Mucosa of stomach (tissue), 1 donor: ENCODE results near the gene ADD2.

Experiments used
- H3K27me3 ChIP-seq: one replicate; pipeline ENCODE4 v1.7.0; 2013; ENCODE audit warnings: mild to moderate bottlenecking, low read length; ENCODE audit not compliant: control insufficient read depth, insufficient read depth
- H3K36me3 ChIP-seq: one replicate; pipeline ENCODE4 v1.7.0; 2013; ENCODE audit warnings: low read length; ENCODE audit not compliant: control insufficient read depth, insufficient read depth
- H3K4me1 ChIP-seq: one replicate; pipeline ENCODE4 v1.7.0; 2013; ENCODE audit warnings: mild to moderate bottlenecking, low read length; ENCODE audit not compliant: control insufficient read depth, insufficient read depth
- H3K4me3 ChIP-seq: one replicate; pipeline ENCODE4 v1.7.0; 2013; ENCODE audit warnings: low read length
- H3K9ac ChIP-seq: one replicate; pipeline ENCODE4 v1.7.0; 2013; ENCODE audit warnings: mild to moderate bottlenecking, low read length, moderate library complexity
- H3K9me3 ChIP-seq: one replicate; pipeline ENCODE4 v1.7.0; 2013; ENCODE audit warnings: mild to moderate bottlenecking, low read length, moderate library complexity; ENCODE audit not compliant: control insufficient read depth
- donor health status: Pancreatic carcinoma.

The ADD2 gene

GRCh38 chr2:70684846-70685622 lies 83.0 kb downstream of the ADD2 start:
- Histone ChIP-seq H3K36me3 (no peaks in the 10 kb centered on the region), H3K4me3 (no peak overlapping the region), H3K27me3 (peaks cover 4% of the 10 kb centered on the region), H3K9ac (no peak overlapping the region), H3K4me1 (no peaks in the 10 kb centered on the region), H3K9me3 (no peaks in the 10 kb centered on the region)

GRCh38 chr2:70683455-70683854 lies 84.5 kb downstream of the ADD2 start:
- H3K9me3 ChIP-seq = no peaks in the 10 kb centered on the region
- H3K27me3 ChIP-seq = peaks cover 4% of the 10 kb centered on the region
- H3K9ac ChIP-seq = no peak overlapping the region
- H3K4me3 ChIP-seq = no peak overlapping the region
- H3K4me1 ChIP-seq = no peaks in the 10 kb centered on the region
- H3K36me3 ChIP-seq = no peaks in the 10 kb centered on the region

DNA sequence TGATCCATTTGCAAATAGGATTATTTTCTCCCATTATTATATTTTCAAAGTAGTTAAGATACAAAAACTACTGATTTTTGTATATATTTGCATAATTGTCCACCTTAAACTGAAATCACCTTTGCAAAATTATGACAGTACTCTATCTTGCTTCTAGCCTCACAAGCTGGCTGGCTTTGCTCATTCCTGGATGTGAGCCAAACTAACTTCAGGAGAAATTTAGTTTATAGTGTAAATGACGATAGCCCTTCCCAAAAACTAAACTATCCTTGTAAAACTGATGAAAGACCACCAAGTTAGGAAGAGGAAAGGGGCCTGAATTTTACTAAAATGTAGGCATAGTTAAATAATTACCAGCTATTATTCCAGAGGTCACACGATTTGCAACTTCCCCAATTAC lies 87.3 kb downstream of the ADD2 start:
- Histone ChIP-seq H3K27me3 (no peaks in the 10 kb centered on the region), H3K4me3 (no peak overlapping the region), H3K9ac (no peak overlapping the region), H3K4me1 (no peaks in the 10 kb centered on the region), H3K36me3 (no peaks in the 10 kb centered on the region), H3K9me3 (no peaks in the 10 kb centered on the region)

- no peak overlapping the region for H3K4me3 ChIP-seq
- H3K9me3 ChIP-seq = no peaks in the 10 kb centered on the region
- H3K27me3 ChIP-seq = no peaks in the 10 kb centered on the region
- no peak overlapping the region for H3K9ac ChIP-seq
- no peaks in the 10 kb centered on the region for H3K4me1 ChIP-seq
- no peaks in the 10 kb centered on the region for H3K36me3 ChIP-seq
Observed at GRCh38 chr2:70679259-70679658, 88.7 kb downstream of the ADD2 start.

DNA sequence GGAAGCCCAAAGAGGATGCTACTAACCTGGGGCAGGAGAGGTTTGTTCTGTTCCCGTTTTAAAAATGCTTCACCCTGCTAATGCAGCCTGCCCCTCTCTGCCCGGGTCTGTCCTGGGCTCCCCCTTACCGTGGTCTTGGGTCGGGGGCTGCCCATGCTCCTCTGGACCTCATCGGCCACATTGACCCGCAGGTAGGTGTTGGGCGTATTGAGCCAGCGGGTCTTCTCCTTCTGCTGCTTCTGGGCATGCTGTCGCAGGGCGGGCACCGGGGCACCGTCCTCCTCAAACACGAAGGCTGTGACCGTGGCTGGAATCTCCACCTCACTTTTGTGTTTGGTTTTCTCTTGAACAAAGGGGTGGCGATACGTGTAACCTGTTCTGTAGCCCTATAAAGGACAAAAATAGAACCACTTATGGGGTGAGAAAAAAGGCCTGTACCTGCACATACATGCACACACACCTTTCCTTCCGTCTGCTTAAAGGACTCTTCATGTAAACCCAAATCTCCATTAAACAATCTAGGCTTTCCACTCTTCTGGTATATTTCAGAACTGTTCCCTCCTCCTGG lies 89.3 kb downstream of the ADD2 start:
- H3K4me1 ChIP-seq = no peaks in the 10 kb centered on the region
- no peaks in the 10 kb centered on the region for H3K9me3 ChIP-seq
- no peak overlapping the region for H3K9ac ChIP-seq
- no peak overlapping the region for H3K4me3 ChIP-seq
- H3K36me3 ChIP-seq = no peaks in the 10 kb centered on the region
- no peaks in the 10 kb centered on the region for H3K27me3 ChIP-seq

GRCh38 chr2:70676301-70677035 lies 91.5 kb downstream of the ADD2 start:
- no peaks in the 10 kb centered on the region for H3K4me1 ChIP-seq
- no peaks in the 10 kb centered on the region for H3K9me3 ChIP-seq
- H3K4me3 ChIP-seq = no peak overlapping the region
- H3K9ac ChIP-seq = no peak overlapping the region
- no peaks in the 10 kb centered on the region for H3K36me3 ChIP-seq
- H3K27me3 ChIP-seq = no peaks in the 10 kb centered on the region

DNA sequence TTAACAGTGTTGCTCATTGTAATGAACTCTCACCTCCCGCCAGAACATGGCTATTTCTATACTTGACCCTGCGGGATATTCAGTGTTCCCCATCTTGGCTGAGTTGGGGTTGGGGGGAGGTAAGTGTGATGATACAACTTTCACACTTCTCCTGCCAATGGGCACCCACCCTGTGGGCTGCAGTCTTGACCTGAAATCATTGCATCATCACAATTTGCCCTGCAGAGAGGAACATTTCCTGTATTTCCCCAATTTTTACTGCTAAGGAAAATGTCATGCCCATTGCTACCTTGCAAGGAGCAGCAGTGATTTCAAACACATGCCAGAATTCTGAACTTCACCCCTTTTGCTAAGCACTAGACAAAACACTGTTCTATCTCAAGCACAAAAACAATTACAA lies 92.1 kb downstream of the ADD2 start:
- no peak overlapping the region for H3K4me3 ChIP-seq
- no peaks in the 10 kb centered on the region for H3K36me3 ChIP-seq
- H3K27me3 ChIP-seq = no peaks in the 10 kb centered on the region
- H3K9me3 ChIP-seq = no peaks in the 10 kb centered on the region
- no peak overlapping the region for H3K9ac ChIP-seq
- no peaks in the 10 kb centered on the region for H3K4me1 ChIP-seq

DNA sequence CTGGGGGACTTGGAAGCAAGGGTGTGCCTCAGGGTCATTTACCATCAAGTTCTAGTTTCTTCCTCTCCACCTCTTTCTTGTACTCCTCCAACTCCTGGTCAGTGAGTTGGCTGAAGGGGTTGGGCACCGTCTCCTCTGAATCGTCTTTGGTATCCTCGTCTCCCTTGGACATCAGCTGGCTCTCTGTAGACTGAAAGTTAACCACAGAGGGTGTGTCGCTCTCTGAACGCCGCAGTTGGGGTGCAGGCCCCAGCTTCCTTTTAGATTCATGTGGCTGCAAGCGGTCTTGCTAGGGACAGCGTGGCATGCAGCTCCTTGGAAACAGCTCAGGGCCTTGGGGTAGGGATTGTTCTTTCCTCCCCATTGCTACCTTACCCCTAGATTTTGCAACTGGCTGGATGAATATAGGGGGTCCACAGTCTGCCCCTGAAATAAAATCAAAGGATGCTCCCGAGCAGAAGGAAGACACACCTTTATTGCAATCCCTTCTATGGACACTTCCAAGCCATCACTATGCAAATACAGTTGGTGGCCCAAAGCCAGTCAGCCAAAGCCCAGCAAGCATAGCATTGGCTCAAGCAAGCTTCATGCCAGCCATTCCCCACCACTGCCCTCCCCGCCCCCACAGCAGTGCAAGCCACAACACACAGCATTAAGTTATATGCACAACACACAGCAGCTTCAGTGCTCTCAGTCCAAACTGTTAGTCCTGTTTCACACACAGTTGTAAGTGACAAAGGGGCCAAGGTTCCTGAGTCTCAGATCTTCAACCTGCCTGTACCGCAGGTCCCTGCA lies 93.2 kb downstream of the ADD2 start:
- no peak overlapping the region for H3K4me3 ChIP-seq
- H3K36me3 ChIP-seq = no peaks in the 10 kb centered on the region
- H3K9me3 ChIP-seq = no peaks in the 10 kb centered on the region
- H3K9ac ChIP-seq = no peak overlapping the region
- H3K4me1 ChIP-seq = no peaks in the 10 kb centered on the region
- no peaks in the 10 kb centered on the region for H3K27me3 ChIP-seq

GRCh38 chr2:70673041-70673647 lies 94.9 kb downstream of the ADD2 start:
- Histone ChIP-seq H3K36me3 (no peaks in the 10 kb centered on the region), H3K27me3 (no peaks in the 10 kb centered on the region), H3K4me3 (no peak overlapping the region), H3K9me3 (no peaks in the 10 kb centered on the region), H3K4me1 (no peaks in the 10 kb centered on the region), H3K9ac (no peak overlapping the region)

DNA sequence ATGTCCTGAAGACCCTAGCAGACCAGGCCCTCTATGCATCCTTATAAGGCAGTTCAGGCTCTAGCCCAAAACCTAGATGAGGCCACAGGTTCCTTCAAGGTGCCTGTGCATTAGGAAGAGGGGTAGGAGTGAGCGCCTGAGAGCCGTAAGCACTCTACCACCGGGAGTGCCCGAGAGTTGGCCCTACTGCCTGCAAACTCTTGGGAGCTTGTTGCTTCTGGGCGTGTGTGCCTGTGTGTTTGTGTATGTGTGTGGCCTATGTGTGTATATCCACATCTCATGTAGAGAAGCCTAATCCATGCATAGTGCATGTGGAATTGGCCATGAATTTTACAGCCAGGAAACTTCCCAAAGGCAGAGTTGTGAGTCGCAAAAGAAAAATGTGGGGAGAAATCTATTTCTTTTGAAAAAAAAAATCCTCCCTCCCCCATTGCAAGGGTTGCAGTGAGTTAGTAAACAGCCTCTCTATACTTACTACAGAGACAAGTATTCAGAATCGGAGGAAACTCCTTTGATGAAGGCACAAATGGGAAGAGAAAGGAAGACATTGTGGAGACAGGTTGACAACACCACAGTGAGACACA lies 96.8 kb downstream of the ADD2 start:
- H3K36me3 ChIP-seq = no peaks in the 10 kb centered on the region
- no peak overlapping the region for H3K9ac ChIP-seq
- no peaks in the 10 kb centered on the region for H3K4me1 ChIP-seq
- no peaks in the 10 kb centered on the region for H3K9me3 ChIP-seq
- H3K27me3 ChIP-seq = no peaks in the 10 kb centered on the region
- H3K4me3 ChIP-seq = no peak overlapping the region

- no peaks in the 10 kb centered on the region for H3K4me1 ChIP-seq
- H3K9ac ChIP-seq = no peak overlapping the region
- no peaks in the 10 kb centered on the region for H3K36me3 ChIP-seq
- H3K27me3 ChIP-seq = no peaks in the 10 kb centered on the region
- no peak overlapping the region for H3K4me3 ChIP-seq
- H3K9me3 ChIP-seq = no peaks in the 10 kb centered on the region
Observed at GRCh38 chr2:70670626-70671025, 97.4 kb downstream of the ADD2 start.
